ENCODE data around the gene ITGB2.

DNA sequence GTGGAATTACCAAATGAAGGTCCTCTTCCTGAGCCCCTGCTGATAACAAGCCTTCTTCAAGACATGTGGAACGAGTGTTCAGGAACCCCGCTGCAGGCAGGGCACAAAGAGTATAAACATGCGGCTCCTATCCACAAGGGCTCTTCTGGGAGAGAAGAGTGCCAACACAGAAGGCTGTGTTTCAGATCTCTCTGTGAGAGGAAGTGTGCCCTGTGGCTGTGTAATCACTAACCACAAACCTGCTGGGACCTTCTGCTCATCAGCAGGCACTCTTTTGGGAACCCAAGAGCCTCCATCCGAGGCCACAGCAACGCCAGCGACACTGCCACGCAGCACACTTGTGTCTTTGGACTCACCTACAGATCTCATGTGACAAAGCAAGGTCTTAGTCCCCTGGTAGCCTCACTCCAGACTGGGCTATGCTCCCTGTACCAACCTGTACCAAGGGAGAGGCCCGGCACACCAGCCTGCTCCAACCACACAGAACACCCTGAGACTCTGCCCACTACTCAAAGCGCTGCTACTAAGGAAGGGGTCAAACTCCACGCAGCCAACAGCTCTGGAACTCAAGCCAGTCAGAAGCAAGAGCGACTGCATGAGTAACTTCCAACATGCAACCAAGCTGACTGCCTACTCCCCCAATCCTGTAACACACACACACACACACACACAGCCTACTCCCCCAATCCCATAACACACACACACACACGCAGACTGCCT is 55.0 kb downstream of the ITGB2 start:
- no peak for TF ChIP-seq EZH2phosphoT487 (IDR thresholded peaks at IDR 0.05)
- TF ChIP-seq, protein P1, sequence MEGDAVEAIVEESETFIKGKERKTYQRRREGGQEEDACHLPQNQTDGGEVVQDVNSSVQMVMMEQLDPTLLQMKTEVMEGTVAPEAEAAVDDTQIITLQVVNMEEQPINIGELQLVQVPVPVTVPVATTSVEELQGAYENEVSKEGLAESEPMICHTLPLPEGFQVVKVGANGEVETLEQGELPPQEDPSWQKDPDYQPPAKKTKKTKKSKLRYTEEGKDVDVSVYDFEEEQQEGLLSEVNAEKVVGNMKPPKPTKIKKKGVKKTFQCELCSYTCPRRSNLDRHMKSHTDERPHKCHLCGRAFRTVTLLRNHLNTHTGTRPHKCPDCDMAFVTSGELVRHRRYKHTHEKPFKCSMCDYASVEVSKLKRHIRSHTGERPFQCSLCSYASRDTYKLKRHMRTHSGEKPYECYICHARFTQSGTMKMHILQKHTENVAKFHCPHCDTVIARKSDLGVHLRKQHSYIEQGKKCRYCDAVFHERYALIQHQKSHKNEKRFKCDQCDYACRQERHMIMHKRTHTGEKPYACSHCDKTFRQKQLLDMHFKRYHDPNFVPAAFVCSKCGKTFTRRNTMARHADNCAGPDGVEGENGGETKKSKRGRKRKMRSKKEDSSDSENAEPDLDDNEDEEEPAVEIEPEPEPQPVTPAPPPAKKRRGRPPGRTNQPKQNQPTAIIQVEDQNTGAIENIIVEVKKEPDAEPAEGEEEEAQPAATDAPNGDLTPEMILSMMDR (IDR thresholded peaks at IDR 0.05) = no peak

Data from neural progenitor cell (in vitro differentiated cells).